Stimulated activated CD4-positive, alpha-beta T cell treated with anti-CD3 and anti-CD28 coated beads, Interleukin-2, amount 100 ng/mL, for 24 hours (primary cell): ENCODE data around the gene TAGLN2.
"Not testable (repeated sequence)": the region's sequence is repeated elsewhere in the genome, so short reads cannot be mapped to it uniquely, and the experiment has no call there.

Source experiments
- DNase-seq, 2 donors: peaks; one replicate each; pipeline ENCODE4 v3.0.0-alpha.2; 2020

Gene TAGLN2

DNA sequence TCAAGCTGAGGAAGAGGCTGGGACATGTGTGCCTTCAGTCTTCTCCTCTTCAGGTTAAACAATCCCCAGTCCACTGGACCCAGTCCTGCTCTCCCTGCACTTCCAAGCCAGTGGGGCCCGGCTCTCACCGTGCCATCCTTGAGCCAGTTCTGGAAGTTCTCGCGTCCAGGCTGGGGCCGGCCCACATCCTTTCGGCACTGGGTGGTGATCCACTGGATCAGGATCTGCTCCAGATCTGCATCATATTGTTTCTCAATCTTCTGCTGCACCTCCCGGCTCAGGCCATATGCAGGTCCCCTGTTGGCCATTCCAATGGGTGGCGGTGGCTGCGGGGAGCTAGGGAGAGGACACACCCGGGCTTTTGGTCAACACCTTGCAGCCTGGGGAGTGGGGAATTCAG is 5.1 kb downstream of the TAGLN2 start:
- no peak for DNase-seq

DNA sequence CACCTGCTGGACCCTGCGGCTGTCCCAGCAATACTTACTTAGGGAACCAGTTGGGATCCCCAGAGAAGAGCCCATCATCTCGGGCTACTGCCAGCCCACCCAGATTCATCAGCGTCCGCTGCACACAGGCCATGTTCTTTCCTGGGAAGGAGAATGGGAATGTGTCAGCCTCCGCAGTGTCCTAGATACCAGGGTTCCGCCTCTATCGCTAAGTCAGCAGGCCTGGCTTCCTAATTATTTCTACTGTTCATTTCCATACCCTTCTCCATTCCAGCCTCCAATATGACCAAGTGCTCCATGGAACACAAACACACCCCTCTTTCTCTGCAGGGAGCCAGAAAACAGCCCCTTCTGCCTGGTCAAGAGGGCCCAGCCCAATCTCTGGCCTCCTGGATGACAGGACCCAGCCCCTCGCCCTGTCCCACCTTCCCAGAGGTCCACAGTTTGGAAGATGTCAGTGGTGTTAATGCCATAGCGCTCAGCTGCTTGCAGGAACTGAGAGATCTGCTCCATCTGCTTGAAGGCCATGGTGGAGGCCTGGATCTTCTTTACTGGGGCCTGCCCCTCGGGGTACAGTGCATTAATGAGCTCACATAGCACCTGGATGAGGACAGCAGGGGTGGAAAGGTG is 6.0 kb downstream of the TAGLN2 start:
- DNase-seq, result no peak

DNA sequence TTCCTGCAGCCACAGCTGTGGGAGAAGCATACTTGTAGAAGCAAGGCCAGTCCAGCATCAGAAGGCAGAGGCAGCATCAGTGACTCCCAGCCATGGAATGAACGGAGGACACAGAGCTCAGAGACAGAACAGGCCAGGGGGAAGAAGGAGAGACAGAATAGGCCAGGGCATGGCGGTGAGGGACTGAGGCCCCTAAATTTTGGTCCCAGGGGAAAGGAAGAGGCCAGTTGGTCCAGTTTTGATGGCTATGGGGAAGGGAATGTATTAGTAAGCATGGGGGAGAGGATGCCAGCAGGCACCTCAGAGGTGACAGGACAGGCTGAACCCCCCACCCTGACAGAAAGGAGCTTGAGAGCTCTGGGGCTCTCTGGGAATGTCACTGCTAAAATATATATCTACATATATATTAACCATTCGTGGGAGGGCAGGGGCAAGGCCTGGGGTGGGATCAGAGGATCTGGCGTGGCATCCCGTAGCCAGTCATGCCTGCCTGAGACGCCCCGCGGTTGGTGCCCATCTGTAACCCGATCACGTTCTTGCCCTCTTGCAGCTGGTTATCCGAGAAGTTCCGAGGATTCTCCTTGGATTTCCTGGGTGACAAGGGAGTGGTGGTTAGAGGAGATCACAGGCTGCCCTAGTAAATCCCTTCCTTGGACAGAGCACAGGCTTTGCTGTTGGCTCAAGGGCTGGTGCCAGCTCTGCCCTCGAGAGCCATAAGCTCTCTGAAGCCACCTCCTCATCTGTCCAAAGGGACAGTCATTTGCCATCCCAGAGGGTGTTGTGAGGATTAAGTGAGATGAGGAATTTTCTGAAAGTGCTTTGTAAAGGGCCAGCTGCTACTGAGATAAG is 6.7 kb downstream of the TAGLN2 start:
- DNase-seq, result no peak

DNA sequence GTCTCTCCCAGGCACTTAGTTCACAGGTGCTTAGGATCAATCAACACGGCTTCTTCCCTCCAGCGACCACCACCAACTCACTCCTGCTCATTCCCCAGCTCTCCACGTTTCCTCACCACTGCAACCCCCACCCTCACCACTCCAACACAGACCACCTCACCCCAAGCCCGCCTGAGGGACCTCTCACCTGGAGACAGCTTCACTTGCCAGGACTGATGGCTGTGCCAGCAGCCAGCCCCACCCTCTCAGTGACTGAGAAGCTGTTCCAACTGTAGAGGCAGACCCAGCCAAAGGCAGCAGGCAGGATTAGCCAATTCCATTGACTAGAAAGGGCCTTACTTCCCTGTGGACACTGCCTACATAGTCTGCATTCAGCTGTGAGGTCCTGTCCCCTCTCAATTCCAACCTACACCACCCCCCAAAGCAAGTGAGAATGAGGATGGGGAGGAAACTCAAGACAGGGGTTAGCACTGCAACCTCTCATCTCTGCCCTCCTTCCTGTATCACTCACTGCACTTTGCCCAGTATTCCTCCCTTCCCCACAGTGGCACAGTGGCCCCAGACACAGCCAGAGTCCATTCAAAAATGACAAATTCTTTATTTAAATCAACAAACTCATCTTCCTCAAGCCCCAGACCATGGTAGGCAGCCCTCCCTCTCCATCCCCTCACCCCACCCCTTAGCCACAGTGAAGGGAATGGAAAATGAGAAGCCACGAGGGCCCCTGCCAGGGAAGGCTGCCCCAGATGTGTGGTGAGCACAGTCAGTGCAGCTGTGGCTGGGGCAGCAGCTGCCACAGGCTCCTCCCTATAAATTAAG is 7.6 kb downstream of the TAGLN2 start:
- no peak for DNase-seq

DNA sequence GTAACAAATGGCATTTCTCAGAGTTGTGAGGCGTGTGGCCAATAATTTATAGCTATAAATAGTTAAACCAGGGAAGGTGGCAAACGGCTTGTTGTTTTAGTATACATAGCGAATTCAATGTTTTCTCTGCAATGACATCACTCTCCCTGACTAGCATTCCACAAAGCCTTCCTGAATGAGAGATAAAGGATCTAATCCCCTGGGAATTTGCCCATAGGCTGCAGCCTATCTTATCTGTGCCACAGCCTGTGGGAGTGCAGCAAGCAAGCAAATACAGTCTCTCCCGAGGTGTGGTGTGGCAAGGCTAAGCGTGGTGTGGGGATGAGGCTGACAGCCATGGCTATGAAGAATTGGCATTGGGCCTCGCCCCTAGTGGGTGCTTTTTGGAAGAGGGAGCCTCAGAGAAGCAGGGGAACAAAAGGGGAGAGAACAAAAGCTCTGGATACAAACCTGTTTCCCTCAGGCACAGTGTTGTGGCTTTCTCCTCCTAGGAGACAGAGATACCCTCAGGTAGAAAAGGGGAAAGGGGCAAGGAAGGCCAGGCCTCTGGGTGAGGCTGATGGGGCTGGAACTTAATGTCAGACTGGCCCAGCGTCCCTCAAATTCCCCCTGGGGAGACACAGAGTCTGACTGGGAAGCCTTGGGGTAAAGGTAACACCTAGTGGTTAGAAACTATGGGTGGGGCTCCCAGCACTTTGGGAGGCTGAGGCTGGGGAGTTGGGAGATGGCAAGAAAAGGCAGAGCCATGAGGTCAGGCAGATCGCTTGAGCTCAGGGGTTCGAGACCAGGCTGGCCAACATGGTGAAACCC is 8.9 kb downstream of the TAGLN2 start:
- no peak for DNase-seq

DNA sequence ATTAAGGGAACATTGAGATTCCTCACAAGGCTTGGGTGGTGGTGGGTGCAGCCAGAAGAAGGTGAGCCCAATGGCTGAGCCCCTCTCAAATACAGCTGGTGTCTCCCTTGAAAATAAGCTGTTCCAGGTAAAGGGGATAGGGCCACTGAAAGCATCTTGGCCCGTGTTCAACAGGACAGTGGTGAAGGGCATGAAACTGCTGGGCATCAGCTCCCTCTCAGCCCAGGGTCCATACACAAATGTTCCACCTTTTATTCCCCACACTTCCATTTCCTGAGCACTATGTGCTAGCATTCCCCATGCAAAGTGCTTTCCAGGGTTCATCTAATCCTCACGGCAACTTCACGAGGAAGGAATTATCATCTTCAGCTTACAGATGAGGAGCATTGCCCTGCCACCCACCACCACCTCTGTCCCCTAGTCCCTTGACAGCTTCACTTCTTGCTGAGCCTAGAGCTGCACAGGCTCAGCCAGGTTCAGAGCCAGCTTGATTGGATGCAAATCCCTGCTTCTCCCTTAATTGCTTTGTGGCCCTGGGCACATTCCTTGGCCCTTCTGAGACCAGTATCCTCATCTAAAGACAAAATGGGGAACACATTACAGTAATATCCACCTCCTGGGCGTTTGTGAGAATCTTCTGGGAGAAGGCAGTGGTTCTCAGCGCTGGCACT is 9.6 kb downstream of the TAGLN2 start:
- no peak for DNase-seq

DNA sequence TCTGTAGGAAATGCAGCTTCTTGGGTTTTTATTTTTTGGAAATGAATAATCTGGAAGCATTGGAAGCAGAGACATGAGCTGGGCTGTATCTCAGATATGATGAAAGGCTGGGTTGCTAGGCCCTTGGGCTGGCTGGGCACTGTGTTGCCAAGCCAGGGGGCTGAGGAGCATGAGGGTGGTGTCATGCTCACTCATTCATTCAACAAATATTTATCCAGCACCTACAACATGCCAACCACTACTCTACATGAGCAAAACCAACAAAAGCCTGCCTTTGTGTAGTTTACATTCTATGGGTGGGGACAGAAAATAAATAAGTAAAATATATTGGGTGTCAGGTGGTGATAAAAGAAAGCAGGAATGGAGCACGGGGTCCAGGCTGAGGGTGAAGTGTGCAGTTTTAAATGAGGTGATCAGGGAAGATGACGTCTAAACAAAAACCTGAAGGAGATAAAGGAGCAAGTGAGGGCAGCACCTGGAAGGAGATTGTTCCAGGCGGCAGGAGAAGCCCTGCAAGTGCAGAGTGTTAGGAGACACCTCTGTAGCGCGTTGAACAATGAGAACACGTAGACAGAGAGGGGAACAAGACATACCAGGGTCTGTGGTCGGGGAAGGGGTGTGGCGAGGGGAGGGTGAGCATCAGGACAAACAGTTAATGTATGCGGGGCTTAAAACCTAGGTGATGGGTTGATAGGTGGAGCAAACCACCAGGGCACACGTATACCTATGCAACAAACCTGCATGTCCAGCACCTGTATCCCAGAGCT is 10.9 kb downstream of the TAGLN2 start:
- DNase-seq, result no peak

DNA sequence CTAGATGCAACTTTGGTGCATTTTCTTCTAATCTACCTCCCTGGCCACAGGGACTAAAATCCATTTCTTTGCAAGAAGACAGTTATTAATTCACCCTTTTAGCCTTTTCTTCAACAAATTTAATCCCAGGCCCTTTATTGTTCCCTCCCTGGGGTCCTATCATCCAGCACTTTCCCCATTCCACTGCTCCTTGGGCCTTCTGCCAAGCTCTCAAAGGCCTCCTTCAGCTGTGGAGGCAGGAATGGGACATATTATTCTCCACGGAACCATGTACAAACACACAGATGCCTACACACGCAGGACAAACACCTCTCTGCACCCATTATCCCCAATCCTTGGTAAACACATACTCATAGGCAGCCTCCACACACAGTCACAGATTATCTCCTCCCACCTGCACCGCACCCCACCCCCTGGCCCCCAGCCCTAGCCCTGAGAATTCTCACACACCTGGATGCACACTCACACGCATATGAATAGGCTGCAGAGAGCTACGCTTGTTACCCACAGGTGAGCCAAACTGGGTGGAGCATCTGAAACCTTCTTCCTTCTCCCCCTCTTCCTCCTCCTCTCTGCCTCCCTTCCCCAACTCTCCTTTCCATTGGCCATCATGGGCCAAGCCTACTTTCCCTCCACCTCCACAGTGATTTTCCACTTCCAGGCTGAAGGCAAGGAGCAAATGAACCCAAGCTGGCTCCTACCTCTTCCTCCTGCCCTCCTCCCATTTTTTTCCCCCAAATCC is 11.7 kb downstream of the TAGLN2 start:
- no peak for DNase-seq

DNA sequence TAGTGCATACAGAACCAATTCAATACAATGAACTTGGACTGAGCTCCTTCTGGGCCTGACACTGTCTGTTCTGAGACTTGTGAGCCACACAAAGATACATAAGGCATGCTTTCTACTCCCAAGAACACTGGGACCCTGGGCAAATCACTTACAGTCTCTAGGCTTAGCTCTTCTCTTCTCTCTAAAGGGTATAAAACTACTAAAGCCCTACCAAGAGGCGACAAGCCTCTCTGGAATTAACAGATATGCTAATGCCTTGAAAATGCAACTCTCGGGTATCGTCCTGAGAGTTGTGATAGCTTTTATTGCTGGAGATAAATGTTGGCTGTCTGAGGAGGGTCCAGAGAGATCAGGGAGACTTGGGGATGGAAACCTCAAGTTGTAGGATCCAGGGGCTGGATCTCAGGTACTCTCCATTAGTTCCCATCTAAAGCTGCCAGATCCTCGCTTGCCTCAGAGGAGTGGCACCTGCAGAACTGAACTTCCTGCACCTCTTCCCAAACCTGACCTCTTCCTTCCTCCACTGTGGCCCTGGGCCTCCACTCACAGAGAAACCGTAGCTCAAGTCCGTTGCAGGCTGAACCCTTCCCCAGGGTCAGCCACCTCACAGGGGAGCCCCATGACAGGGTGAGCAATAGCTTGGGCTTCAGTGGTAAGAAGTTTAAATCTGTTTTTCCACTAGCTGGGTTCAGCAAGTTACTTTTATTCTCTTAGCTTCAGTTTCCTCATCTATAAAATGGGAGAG is 13.8 kb downstream of the TAGLN2 start:
- no peak for DNase-seq

DNA sequence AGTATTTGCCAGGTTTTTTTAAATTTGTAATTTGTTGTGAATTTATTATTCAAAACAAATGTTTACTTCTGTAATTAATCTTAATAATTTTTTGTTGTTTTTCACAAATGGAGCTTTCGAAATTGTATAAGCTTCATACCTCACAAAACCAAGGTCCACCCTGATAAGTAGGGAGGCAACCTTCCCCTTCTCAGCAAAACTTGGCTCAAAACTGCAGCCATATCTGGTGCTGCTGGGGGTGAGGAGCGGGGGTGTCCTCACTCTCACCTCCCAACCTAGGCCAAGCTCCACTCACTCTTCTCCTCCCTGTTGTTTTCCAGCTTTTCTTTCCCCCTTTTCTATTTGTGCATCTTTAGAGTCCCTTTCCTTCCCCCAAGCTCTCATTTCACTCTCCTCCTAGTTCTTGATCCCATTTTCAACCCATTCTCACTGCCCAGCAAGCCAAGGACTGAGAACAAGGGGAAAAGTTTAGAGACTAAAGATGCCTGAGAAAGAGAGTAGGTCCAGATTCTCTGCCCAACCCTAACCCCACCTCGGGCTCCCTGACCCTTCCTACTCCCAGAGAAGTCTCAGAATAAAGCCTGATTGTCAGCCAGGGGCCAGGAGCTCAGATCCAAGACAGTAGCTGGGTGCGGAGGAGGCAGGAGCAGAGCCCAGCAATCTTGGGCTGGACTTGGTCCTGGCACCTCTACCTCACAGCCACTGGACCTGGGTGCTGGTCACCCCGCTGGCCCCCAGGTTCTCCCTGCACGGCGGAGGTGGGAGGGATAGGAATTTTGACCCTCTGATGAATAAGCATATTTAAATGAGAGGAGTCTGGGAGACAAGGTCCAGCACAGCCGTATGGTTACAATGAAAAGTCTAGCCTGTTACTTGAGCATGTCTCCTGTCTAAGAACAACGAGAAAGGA is 17.0 kb downstream of the TAGLN2 start:
- DNase-seq, result no peak

DNA sequence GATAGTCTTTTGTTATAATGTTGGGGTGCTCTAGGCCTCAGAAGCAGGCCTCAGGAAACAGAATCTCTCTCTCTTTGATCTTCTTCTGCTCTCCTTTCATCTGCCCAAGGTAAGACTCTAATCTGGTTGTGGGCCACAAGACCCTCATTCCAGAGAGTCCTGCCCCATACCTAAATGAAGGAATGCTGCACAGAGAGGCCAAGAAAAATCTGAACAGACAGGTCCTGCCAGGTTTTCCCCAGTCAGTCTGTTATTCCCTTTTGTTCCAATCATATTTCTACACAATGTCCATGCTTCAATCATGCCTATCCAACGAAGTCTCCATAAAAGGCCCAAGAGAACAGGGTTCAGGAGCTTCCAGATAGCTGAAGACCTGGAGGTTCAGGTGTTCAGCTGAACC is 18.3 kb downstream of the TAGLN2 start:
- no peak for DNase-seq

DNA sequence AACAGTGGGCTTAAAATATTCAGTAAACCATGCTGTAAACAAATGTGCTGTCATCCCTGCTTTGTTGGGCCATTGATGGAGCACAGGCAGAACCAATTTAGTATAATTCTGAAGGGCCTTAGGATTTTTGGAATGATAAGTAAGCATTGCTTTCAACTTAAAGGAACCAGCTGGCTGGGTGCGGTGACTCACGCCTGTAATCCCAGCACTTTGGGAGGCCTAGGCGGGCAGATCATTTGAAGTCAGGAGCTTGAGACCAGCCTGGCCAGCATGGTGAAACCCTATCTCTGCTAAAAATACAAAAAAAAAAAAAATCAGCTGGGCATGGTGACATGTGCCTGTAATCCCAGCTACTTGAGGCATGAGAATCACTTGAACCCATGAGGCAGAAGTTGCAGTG is 21.3 kb downstream of the TAGLN2 start:
- DNase-seq, result not testable (repeated sequence)

DNA sequence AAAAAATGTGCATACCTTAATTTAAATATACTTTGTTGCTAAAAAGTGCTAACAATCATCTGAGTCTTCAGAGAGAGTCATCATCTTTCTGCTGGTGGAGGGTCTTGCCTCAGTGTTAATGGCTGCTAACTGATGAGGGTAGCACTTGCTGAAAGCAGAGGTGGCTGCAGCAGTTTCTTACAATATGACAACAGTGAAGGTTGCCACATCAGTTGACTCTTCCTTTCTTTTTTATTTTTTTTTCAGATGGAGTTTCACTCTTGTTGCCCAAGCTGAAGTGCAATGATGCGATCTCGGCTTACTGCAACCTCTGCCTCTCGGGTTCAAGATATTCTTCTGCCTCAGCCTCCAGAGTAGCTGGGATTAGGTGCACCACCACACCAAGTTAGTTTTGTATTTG is 22.8 kb downstream of the TAGLN2 start:
- DNase-seq, result no peak

DNA sequence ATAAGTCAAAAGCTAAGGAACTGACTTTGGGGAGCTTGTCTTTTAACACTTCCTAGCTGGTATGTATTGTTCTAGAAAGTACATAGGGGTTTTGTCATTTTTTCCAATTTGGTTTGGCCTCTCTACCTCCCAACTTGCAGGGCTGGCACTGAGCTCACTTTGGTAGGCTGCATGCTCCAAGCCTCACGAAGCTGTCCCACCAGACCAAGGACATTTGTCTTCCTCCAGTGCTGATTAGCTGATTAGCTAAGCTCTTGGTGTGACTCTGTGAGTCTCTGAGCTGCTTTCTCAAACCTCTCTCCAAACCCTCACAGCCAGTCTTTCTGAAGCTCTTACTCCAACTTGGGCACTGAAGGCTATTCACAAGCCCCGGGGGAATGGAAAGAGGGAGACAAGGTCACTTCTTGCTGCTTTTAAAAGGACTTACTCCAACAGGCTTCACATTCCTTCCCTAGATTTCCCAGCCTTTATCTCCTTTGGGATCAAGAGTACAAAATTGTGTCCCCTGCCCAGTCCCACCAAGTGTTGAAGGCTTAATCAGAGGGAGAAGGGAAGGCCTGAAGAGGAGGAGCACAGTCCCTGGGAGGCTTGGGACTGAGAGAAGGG is 24.4 kb downstream of the TAGLN2 start:
- DNase-seq, result no peak

DNA sequence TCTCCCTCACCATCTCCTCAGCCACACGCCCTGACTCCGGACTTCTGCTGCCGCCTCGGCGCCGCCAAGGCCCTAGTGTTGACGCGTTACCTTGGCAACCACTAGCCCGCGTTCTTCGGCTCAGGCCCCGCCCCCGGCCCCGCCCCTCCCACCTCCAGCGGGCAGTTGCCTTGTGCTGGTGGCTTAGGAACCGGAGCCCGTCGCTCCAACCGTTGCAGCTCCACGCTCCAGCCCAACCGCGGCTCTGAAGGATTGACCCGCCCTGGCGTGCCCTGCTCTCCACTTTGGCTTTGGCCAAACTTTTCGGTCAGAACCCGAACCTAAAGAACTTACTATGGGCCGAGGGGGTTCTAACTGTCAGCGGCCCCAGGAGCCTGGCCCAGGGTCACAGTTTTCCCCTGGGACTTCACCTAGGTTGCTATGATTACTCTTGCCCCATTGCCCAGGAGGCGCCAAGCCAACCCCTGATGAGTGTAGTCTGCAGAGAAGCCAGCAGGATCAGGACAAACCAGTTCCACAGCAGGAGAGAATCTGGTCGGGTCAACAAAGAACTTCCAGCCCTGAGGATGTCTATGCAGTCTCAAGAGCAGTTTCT is 25.1 kb downstream of the TAGLN2 start, which contains the start of gene CFAP45:
TSS of gene CFAP45 (minus strand) at position 80 of the 595 bp plus-strand sequence. CDS start at position 13, 67 bp downstream.
- no peak for DNase-seq

DNA sequence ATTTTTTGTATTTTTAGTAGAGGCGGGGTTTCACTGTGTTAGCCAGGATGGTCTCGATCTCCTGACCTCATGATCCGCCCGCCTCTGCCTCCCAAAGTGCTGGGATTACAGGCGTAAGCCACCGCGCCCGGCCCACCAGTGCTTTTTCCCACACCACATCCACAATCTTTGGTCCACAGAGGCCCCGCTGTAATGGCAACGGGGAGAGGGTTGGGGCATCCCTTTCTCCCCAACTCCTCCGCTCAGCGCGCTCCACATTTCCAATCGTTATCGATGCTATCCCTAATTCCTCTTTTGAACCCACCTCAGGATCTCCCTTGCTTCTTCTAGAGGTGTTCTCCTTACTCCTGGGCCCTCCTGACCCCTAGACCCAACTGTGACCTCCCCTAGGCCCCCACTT is 25.7 kb downstream of the TAGLN2 start:
- DNase-seq, result not testable (repeated sequence)

DNA sequence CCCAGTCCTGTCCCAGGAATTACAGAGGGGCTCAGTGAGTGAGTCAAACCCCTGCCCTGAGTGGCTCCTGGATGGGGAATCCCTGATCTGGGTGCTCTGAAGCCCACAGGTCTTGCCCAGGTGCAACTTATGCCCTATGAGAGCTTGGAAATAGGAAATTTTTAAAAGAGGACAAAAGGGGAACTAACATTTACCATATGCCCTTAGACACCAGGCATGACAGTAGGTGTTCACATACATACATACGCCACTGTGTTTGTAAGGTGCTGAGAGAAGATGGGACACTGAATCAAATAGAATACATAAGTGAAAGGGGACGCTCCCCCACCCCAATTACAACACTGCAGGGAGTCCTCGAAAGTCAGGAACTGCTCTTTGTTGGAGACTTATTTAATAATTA is 26.8 kb downstream of the TAGLN2 start:
- no peak for DNase-seq

DNA sequence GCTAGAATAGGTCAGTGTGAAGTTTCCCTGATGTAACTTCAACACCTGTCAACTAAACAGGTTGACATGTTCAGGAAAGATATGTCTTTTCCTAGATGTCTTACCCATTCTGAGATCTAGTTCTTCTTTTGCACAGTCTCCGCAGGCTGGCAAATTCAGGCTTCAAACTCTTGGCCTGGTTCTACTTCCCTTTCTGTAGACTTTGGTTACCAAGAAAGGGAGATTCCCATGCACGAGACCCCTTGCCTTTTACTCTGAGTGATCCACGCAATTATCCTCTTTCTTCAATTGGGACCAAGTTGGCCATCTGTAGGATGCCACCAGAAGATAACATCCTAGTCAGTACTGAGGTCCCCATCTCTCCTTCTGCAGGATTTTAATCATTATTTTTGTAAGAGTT is 27.3 kb downstream of the TAGLN2 start:
- no peak for DNase-seq
